ENCODE measurements around the gene FIBP.

FIBP gene

GRCh38 chr11:65918211-65919140 lies 30.2 kb upstream of the FIBP start, which contains the start of gene C11orf68:
Gene C11orf68, minus strand, starts transcription at chr11:65919062. Its CDS starts 31 bp downstream, at chr11:65919031.
- Histone ChIP-seq H3K36me3 (ENCODE audit: insufficient read depth, insufficient read length, low read length) (peaks cover 47% of the 10 kb centered on the region), H3K4me3 (ENCODE audit: insufficient read length, low read depth) (peak within 1 kb of the TSS; percentile 89), H3K27me3 (ENCODE audit: insufficient read depth, insufficient read length) (peaks cover 6% of the 10 kb centered on the region), H3K9me3 (ENCODE audit: insufficient read depth, low read length) (no peaks in the 10 kb centered on the region), H3K4me1 (ENCODE audit: insufficient read depth, insufficient read length) (peaks cover 36% of the 10 kb centered on the region), H3K9ac (ENCODE audit: insufficient read length, low read depth) (peak within 1 kb of the TSS; percentile 91)
- no peak for TF ChIP-seq ZNF274 (IDR thresholded peaks at IDR 0.05; ENCODE audit: low read depth, low read length)
- TF ChIP-seq YY1 (IDR thresholded peaks at IDR 0.05; ENCODE audit: insufficient read depth, insufficient read length), result peak; percentile 52
- DNase-seq (ENCODE audit: low read depth, low spot score), result no peak

GRCh38 chr11:65917434-65918210 lies 29.4 kb upstream of the FIBP start:
- no peak for TF ChIP-seq YY1 (IDR thresholded peaks at IDR 0.05; ENCODE audit: insufficient read depth, insufficient read length)
- no peak for TF ChIP-seq ZNF274 (IDR thresholded peaks at IDR 0.05; ENCODE audit: low read depth, low read length)
- TF ChIP-seq SUZ12 (IDR thresholded peaks at IDR 0.05; ENCODE audit: extremely low read depth, insufficient read depth, insufficient read length), result no peak
- peak overlapping the region; percentile 89 for H3K4me3 ChIP-seq (ENCODE audit: insufficient read length, low read depth)
- H3K9me3 ChIP-seq (ENCODE audit: insufficient read depth, low read length), result no peaks in the 10 kb centered on the region
- H3K27me3 ChIP-seq (ENCODE audit: insufficient read depth, insufficient read length), result peaks cover 6% of the 10 kb centered on the region
- H3K9ac ChIP-seq (ENCODE audit: insufficient read length, low read depth), result peak overlapping the region; percentile 91
- peaks cover 36% of the 10 kb centered on the region for H3K4me1 ChIP-seq (ENCODE audit: insufficient read depth, insufficient read length)
- peaks cover 39% of the 10 kb centered on the region for H3K36me3 ChIP-seq (ENCODE audit: insufficient read depth, insufficient read length, low read length)
- DNase-seq (ENCODE audit: low read depth, low spot score), result no peak

GRCh38 chr11:65917077-65917433 lies 28.8 kb upstream of the FIBP start:
- DNase-seq (ENCODE audit: low read depth, low spot score), result no peak
- Histone ChIP-seq H3K4me1 (ENCODE audit: insufficient read depth, insufficient read length) (peaks cover 38% of the 10 kb centered on the region), H3K9ac (ENCODE audit: insufficient read length, low read depth) (no peak overlapping the region)

GRCh38 chr11:65916391-65916790 lies 28.1 kb upstream of the FIBP start:
- H3K27me3 ChIP-seq (ENCODE audit: insufficient read depth, insufficient read length), result peaks cover 6% of the 10 kb centered on the region
- no peak for DNase-seq (ENCODE audit: low read depth, low spot score)
- no peaks in the 10 kb centered on the region for H3K9me3 ChIP-seq (ENCODE audit: insufficient read depth, low read length)
- H3K4me1 ChIP-seq (ENCODE audit: insufficient read depth, insufficient read length), result peaks cover 43% of the 10 kb centered on the region
- no peak overlapping the region for H3K4me3 ChIP-seq (ENCODE audit: insufficient read length, low read depth)
- H3K9ac ChIP-seq (ENCODE audit: insufficient read length, low read depth), result peak overlapping the region; percentile 61
- TF ChIP-seq SUZ12 (IDR thresholded peaks at IDR 0.05; ENCODE audit: extremely low read depth, insufficient read depth, insufficient read length) (no peak), YY1 (IDR thresholded peaks at IDR 0.05; ENCODE audit: insufficient read depth, insufficient read length) (no peak), ZNF274 (IDR thresholded peaks at IDR 0.05; ENCODE audit: low read depth, low read length) (no peak)
- peaks cover 29% of the 10 kb centered on the region for H3K36me3 ChIP-seq (ENCODE audit: insufficient read depth, insufficient read length, low read length)

More at GRCh38 chr11:65917077-65917433, 28.8 kb upstream of the FIBP start:
- no peak for TF ChIP-seq SUZ12 (IDR thresholded peaks at IDR 0.05; ENCODE audit: extremely low read depth, insufficient read depth, insufficient read length)
- TF ChIP-seq ZNF274 (IDR thresholded peaks at IDR 0.05; ENCODE audit: low read depth, low read length), result no peak
- no peak for TF ChIP-seq YY1 (IDR thresholded peaks at IDR 0.05; ENCODE audit: insufficient read depth, insufficient read length)
- Histone ChIP-seq H3K4me3 (ENCODE audit: insufficient read length, low read depth) (no peak overlapping the region), H3K36me3 (ENCODE audit: insufficient read depth, insufficient read length, low read length) (peaks cover 33% of the 10 kb centered on the region), H3K9me3 (ENCODE audit: insufficient read depth, low read length) (no peaks in the 10 kb centered on the region), H3K27me3 (ENCODE audit: insufficient read depth, insufficient read length) (peaks cover 6% of the 10 kb centered on the region)

- Histone ChIP-seq H3K4me1 (ENCODE audit: insufficient read depth, insufficient read length) (peaks cover 42% of the 10 kb centered on the region), H3K9ac (ENCODE audit: insufficient read length, low read depth) (peak overlapping the region; percentile 61), H3K9me3 (ENCODE audit: insufficient read depth, low read length) (no peaks in the 10 kb centered on the region), H3K27me3 (ENCODE audit: insufficient read depth, insufficient read length) (peaks cover 6% of the 10 kb centered on the region), H3K36me3 (ENCODE audit: insufficient read depth, insufficient read length, low read length) (peaks cover 24% of the 10 kb centered on the region), H3K4me3 (ENCODE audit: insufficient read length, low read depth) (no peak overlapping the region)
- TF ChIP-seq SUZ12 (IDR thresholded peaks at IDR 0.05; ENCODE audit: extremely low read depth, insufficient read depth, insufficient read length) (no peak), ZNF274 (IDR thresholded peaks at IDR 0.05; ENCODE audit: low read depth, low read length) (no peak)
- DNase-seq (ENCODE audit: low read depth, low spot score), result peak; percentile 62
These were observed 27.6 kb upstream of the FIBP start for GRCh38 chr11:65915821-65916251.

GRCh38 chr11:65915101-65915820 lies 27.0 kb upstream of the FIBP start:
- H3K9me3 ChIP-seq (ENCODE audit: insufficient read depth, low read length), result no peaks in the 10 kb centered on the region
- no peak for DNase-seq (ENCODE audit: low read depth, low spot score)
- peak overlapping the region; percentile 61 for H3K9ac ChIP-seq (ENCODE audit: insufficient read length, low read depth)
- TF ChIP-seq YY1 (IDR thresholded peaks at IDR 0.05; ENCODE audit: insufficient read depth, insufficient read length), result no peak
- TF ChIP-seq SUZ12 (IDR thresholded peaks at IDR 0.05; ENCODE audit: extremely low read depth, insufficient read depth, insufficient read length), result no peak
- no peak for TF ChIP-seq ZNF274 (IDR thresholded peaks at IDR 0.05; ENCODE audit: low read depth, low read length)
- no peak overlapping the region for H3K4me3 ChIP-seq (ENCODE audit: insufficient read length, low read depth)
- H3K27me3 ChIP-seq (ENCODE audit: insufficient read depth, insufficient read length), result no peaks in the 10 kb centered on the region
- H3K36me3 ChIP-seq (ENCODE audit: insufficient read depth, insufficient read length, low read length), result peaks cover 18% of the 10 kb centered on the region
- H3K4me1 ChIP-seq (ENCODE audit: insufficient read depth, insufficient read length), result peaks cover 37% of the 10 kb centered on the region
